Gastrocnemius medialis (tissue), 4 donors: ENCODE results near the gene SLC4A3. TPM values are rescaled to one million over a fixed set of nuclear protein-coding genes. Genes with fewer than 3 reads are reported as not detected.

Experiments used
- ATAC-seq, 2 donors: fragments of 150-250 bp; one replicate each; pipeline ENCODE4 v1.9.1; 2016
- DNase-seq, 2 donors: peaks; one replicate each; pipeline ENCODE4 v3.0.0-alpha.2; 2019
- H3K27ac ChIP-seq, 4 donors: fragments of 200-600 bp; sonication (generic); 1 replicate in 1 of 4; 2 replicates in 3 of 4; pipeline ENCODE4 v1.5.1; 2016 to 2018; ENCODE audit warnings: mild to moderate bottlenecking in 2 of 4, moderate library complexity in 1 of 4
- H3K27me3 ChIP-seq, 3 donors: fragments of 200-600 bp; sonication (generic) in 2 of 3; 1 replicate in 1 of 3; 2 replicates in 2 of 3; pipeline versions ENCODE4 v1.5.1 to v1.6.0; 2016 to 2019; ENCODE audit warnings: mild to moderate bottlenecking in 1 of 3, moderate library complexity in 1 of 3
- H3K36me3 ChIP-seq, 2 donors: fragments of 200-600 bp; sonication (generic) in 1 of 2; one replicate each; pipeline ENCODE4 v1.5.1; 2017 to 2018
- H3K4me1 ChIP-seq, 2 donors: fragments of 200-600 bp; sonication (generic) in 1 of 2; one replicate each; pipeline ENCODE4 v1.5.1; 2016 to 2017; ENCODE audit warnings: mild to moderate bottlenecking in 2 of 2
- H3K4me3 ChIP-seq, 4 donors: fragments of 200-600 bp; sonication (generic) in 3 of 4; 1 replicate in 1 of 4; 2 replicates in 3 of 4; pipeline ENCODE4 v1.5.1; 2016 to 2019; ENCODE audit warnings: mild to moderate bottlenecking in 2 of 4
- H3K9me3 ChIP-seq, 3 donors: fragments of 200-600 bp; sonication (generic) in 2 of 3; 1 replicate in 1 of 3; 2 replicates in 2 of 3; pipeline ENCODE4 v1.5.1; 2016 to 2019
- CTCF ChIP-seq, 5 experiments: fragments of 450-650 bp in 3 of 5; fragments of 200-600 bp in 2 of 5; sonication (generic) in 2 of 5; IDR thresholded peaks in 4 of 5; conservative IDR thresholded peaks in 1 of 5; 1 replicate in 4 of 5; 2 replicates in 1 of 5; pipeline ENCODE4 v1.5.1; 2016 to 2019; ENCODE audit warnings: antibody characterized with exemption in 5 of 5, mild to moderate bottlenecking in 3 of 5, moderate library complexity in 3 of 5
- POLR2A ChIP-seq, 2 donors: fragments of 450-650 bp; IDR thresholded peaks; one replicate each; pipeline ENCODE4 v1.6.1; 2017; ENCODE audit warnings: antibody characterized with exemption in 2 of 2, mild to moderate bottlenecking in 2 of 2, moderate library complexity in 2 of 2
- in situ Hi-C, 4 donors: fragments of 200-750 bp; cut with MboI; loops; one replicate each; pipeline versions ENCODE4 v1.15.0 to v1.8.0; 2017; ENCODE audit warnings: low sequenced_read_pairs in 4 of 4
- intact Hi-C: fragments of 100-400 bp; cut with DNase I; formaldehyde crosslinking; loops from one replicate; pipeline ENCODE4 v1.15.1; 2023; ENCODE audit warnings: low total_unique reads
- total RNA-seq, 4 donors: library from RNA; depleted of rRNA; stranded (reverse); fragments of >200 nt; gene quantifications; one replicate each; pipeline versions ENCODE4 v1.1.0 to v1.2.3, GENCODE V29; 2016

SLC4A3 gene
- total RNA-seq, 4 donors from 2014 or later, result 0.25 to 0.35 (median 0.29) TPM; not detected in 1

GRCh38 chr2:219687272-219687671 lies 59.8 kb downstream of the SLC4A3 start:
- DNase-seq, result no peak
- Histone ChIP-seq H3K27me3 (no peaks in the 10 kb centered on the region), H3K9me3 (no peaks in the 10 kb centered on the region), H3K36me3 (no peaks in the 10 kb centered on the region), H3K27ac (no peak overlapping the region), H3K4me1 (peaks cover 4 to 13% of the 10 kb centered on the region in 2 donors), H3K4me3 (no peak overlapping the region)
- intact Hi-C loops (no loop called here), in situ Hi-C loops (no loop called here)
- ATAC-seq, result no peak
- no peak for TF ChIP-seq POLR2A (IDR thresholded peaks at IDR 0.05)

GRCh38 chr2:219687882-219688559 lies 60.6 kb downstream of the SLC4A3 start:
- Histone ChIP-seq H3K27ac (no peak overlapping the region), H3K9me3 (no peaks in the 10 kb centered on the region), H3K4me1 (peaks cover 4 to 13% of the 10 kb centered on the region in 2 donors), H3K36me3 (no peaks in the 10 kb centered on the region), H3K27me3 (no peaks in the 10 kb centered on the region), H3K4me3 (no peak overlapping the region)
- TF ChIP-seq CTCF (IDR thresholded peaks at IDR 0.05 in 4 of 5, conservative IDR thresholded peaks at IDR 0.05 in 1 of 5) (no peak), POLR2A (IDR thresholded peaks at IDR 0.05) (no peak)
- intact Hi-C loops (loop anchor here (2.0 kb wide), 1 partner anchor 145 kb away; the partner anchor contains the start of gene CHPF), in situ Hi-C loops (no loop called here)
- DNase-seq, result no peak
- no peak for ATAC-seq

DNA sequence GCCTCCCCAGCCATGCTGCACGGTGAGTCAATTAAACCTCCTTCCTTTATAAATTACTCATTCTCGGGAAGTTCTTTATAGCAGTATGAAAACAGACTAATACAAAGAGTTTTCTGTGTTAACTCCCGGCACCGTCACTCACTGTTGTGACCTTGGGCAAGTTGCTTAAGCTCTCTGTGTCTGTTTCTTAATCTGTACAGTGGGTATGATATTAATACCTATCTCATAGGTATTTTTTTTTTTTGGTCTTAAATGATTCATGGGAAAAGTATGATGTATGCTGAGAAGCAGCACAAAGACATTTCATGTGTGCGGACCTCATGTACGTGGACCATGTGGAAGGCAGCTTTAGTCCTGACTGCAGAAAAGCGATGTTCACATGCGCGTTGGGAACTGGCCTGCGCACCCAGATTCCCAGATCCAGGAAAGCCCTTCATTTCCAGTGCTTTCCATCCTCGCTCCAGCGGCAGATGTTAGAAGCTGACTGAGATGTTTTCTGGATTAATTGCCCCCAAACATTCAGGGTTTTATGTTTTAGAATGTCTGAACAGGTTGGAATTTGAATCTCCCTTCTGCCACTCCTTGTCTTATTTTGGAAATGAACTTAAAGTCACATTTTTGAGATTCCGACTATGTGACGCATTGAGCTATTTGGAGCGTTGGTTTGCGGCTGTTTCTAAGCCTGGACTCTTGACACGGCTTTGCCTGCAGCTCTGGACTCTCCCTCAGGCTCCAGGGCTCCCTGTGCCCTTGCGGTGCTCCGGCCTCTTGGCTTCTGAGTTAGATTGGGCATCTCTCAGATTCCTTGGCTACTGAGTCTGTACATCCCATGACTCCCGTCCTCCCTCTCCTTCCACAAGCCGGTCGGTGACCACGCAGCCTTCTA lies 61.4 kb downstream of the SLC4A3 start:
- peak in 1 of 2 donors; percentile 24 for ATAC-seq
- no peak for DNase-seq
- TF ChIP-seq POLR2A (IDR thresholded peaks at IDR 0.05), result no peak
- no peak for TF ChIP-seq CTCF (IDR thresholded peaks at IDR 0.05 in 4 of 5, conservative IDR thresholded peaks at IDR 0.05 in 1 of 5)
- peaks cover 4 to 13% of the 10 kb centered on the region in 2 donors for H3K4me1 ChIP-seq
- intact Hi-C loops, result loop anchor here (1.0 to 2.0 kb wide), 2 partner anchors 47 to 146 kb away; partner anchors contain the start of gene CHPF
- H3K27me3 ChIP-seq, result no peaks in the 10 kb centered on the region
- H3K9me3 ChIP-seq, result no peaks in the 10 kb centered on the region
- H3K4me3 ChIP-seq, result no peak overlapping the region
- H3K36me3 ChIP-seq, result no peaks in the 10 kb centered on the region
- no peak overlapping the region for H3K27ac ChIP-seq
- in situ Hi-C loops, result no loop called here

- no peak overlapping the region for H3K27ac ChIP-seq
- no peaks in the 10 kb centered on the region for H3K36me3 ChIP-seq
- H3K4me1 ChIP-seq, result peaks cover 4 to 10% of the 10 kb centered on the region in 2 donors
- no peaks in the 10 kb centered on the region for H3K9me3 ChIP-seq
- in situ Hi-C loops, result no loop called here
- ATAC-seq, result peak; percentile 55 to 65
- TF ChIP-seq POLR2A (IDR thresholded peaks at IDR 0.05), result no peak
- TF ChIP-seq CTCF (IDR thresholded peaks at IDR 0.05 in 4 of 5, conservative IDR thresholded peaks at IDR 0.05 in 1 of 5), result peak; percentile 59 to 81 (median 70)
- intact Hi-C loops, result loop anchor here (1.0 to 5.0 kb wide), 3 partner anchors 37 to 147 kb away; partner anchors contain the start of gene CHPF
- H3K27me3 ChIP-seq, result no peaks in the 10 kb centered on the region
- no peak for DNase-seq
- H3K4me3 ChIP-seq, result no peak overlapping the region
Observed at GRCh38 chr2:219689676-219690628, 62.5 kb downstream of the SLC4A3 start.
